GM19240 (cell line): ENCODE measurements around the gene APCS.

Source experiments
- DNase-seq: peaks from one replicate; pipeline ENCODE4 v3.0.0; 2011; ENCODE audit warnings: low spot score; ENCODE audit not compliant: insufficient read length

The APCS gene

GRCh38 chr1:159587461-159587951, at the start of gene APCS:
Gene APCS, plus strand, starts transcription at chr1:159587826. Its CDS starts 96 bp downstream, at chr1:159587922.
- DNase-seq: no peak

DNA sequence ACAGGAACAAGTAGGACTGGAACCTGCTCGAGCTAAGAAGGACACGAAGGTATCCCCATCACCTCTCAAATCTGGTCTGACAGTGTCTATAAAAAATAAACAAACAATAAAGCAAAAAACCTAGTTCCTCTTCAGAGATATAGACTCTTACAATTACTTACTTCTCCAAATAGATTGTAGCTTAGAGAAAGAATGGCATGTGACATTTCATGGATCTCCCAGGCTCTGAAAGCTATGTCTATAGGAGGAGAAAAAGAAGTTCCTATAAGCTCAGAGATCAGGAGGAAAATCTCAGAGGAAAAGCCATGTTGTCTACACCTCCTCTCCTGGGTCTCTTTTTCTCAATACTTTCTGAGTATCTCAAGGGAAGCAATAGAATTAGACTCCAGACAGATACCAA, 39.5 kb upstream of the APCS start:
- DNase-seq: no peak

DNA sequence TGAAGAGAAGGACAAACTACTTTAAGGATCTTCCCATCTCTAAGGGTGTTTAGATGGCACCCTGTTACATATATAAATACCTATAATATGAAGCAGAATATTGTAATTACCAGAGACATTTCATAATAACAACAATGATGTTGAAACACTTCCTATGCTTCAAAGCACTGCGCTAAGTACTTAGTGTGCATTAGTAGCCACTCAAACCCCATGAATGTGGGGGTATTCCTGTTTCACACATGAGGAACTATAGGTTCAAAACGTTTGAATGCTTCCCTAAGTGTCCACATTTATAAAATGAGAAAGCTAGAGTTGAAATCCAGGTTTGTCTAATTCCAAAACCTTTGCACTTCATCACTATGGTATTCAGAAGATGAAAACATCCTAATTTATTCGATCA, 33.4 kb upstream of the APCS start:
- no peak for DNase-seq

- no peak for DNase-seq
Measured at GRCh38 chr1:159554696-159555095, 32.9 kb upstream of the APCS start.

GRCh38 chr1:159556931-159557369, 30.7 kb upstream of the APCS start:
- DNase-seq: no peak

- DNase-seq: no peak
Measured at GRCh38 chr1:159560599-159560998, 27.0 kb upstream of the APCS start.

- no peak for DNase-seq
Measured at GRCh38 chr1:159561497-159561896, 26.1 kb upstream of the APCS start.

- DNase-seq: no peak
Measured at GRCh38 chr1:159562680-159563079, 24.9 kb upstream of the APCS start.

- no peak for DNase-seq
Measured at GRCh38 chr1:159577446-159577845, 10.2 kb upstream of the APCS start.

- peak; percentile 11 for DNase-seq
Measured at GRCh38 chr1:159580340-159580739, 7.3 kb upstream of the APCS start.

DNA sequence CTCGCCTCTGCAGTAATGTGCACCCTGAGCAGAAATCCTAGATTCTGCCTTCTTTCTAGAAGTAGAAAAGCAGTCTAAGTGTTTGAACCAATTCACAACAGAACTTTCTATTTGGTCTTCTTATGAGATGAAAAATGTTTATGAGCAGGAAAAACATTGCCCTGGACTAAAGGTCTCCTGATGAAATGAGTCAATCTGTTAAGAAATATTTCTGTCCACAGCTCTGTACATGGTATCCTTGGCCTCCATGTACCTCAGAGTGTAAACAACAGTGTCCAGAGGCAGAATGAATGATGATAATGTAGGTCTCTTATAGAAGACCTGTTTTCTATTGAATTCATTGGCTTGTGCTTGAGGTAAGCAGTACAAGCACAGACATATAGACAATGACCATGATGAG, 6.2 kb upstream of the APCS start:
- DNase-seq: no peak

DNA sequence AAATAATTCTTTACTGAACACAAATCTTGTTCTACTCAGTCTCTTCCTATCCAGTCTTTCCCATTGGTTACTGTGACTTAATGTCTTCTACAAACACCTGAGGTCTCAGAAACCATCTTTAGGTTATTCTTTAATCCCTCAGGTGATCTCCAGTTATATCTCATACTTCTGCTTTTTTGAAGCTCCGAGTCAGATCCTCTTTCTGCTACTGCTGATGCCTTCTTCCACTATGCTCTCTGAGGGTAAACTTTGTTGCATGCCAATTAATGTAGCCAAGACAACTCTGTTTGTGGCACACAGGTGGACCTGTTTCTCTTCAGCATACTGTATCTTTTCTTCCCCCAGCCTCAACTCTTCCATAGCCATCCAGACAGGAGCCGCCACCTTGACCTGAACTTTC, 3.1 kb upstream of the APCS start:
- DNase-seq: no peak

DNA sequence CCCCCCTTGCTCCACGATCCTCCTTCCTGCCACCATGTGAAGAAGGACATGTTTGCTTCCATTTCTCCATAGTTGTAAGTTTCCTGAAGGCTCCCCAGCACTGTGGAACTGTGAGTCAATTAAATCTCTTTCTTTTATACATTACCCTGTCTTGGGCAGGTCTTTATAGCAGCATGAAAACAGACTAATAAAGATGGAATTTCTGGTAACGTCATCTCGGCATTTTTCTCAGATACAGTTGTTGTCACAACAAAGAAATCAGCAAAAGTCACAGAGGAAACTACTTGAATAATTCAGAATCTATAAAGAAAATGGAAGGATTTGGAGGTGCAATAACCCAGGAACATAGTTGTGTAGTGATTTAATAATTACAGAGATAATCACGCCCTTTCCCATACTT, 4.4 kb downstream of the APCS start:
- DNase-seq: no peak

GRCh38 chr1:159594625-159595405, 7.2 kb downstream of the APCS start:
- DNase-seq: no peak

DNA sequence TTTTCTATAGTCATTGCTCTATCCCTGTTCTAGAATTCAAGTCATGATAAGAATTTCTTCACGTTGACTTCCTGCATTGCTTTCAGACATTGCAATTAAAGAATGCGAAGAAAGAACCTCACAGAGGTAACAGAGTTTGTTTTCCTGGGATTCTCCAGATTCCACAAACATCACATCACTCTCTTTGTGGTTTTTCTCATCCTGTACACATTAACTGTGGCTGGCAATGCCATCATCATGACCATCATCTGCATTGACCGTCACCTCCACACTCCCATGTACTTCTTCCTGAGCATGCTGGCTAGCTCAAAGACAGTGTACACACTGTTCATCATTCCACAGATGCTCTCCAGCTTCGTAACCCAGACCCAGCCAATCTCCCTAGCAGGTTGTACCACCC, 10.6 kb downstream of the APCS start:
- DNase-seq: no peak

GRCh38 chr1:159600894-159601293, 13.3 kb downstream of the APCS start:
- no peak for DNase-seq

GRCh38 chr1:159602501-159602999, 14.9 kb downstream of the APCS start:
- no peak for DNase-seq

DNA sequence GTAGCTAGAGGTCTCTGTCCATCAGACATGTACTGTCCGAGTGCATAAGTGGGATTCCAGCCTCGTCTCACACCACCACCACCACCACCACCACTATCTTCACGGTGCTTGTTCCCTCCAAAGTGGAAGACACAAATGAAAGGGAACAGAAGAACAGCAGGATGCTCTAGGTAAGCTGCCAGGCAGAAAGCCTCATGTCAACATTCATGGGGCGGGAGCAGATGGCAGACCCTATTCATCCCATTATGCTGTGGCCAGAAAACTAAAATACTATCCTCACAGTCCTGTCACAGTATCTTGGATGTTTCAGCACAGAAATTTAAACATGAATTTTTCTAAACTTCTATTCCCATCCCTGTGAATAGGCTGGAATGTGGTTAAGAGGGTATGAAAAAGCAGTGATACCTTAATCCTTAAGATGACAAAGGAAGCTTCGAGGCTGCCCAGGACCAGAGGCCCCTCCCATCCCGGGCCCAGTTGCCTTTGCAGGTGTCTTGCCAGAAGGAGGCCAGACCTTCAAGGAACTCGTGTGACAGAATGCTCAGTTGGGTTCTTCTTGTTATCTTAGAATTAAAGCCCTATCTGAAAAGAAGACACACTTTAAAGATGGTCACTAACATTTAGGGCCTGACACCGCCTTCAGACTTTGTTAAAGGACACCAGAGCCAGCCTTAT, 24.7 kb downstream of the APCS start:
- DNase-seq: no peak

GRCh38 chr1:159632922-159633321, 45.3 kb downstream of the APCS start:
- DNase-seq: no peak
